Spleen (tissue), 11 donors: ENCODE measurements around the gene MYBPC3. TPM values are rescaled to one million over a fixed set of nuclear protein-coding genes. Genes with fewer than 3 reads are reported as not detected.

ENCODE experiments used
- DNase-seq: peaks from one replicate; pipeline ENCODE4 v3.0.0-alpha.2; 2020
- H3K27ac ChIP-seq, 8 donors: fragments of 200-600 bp; sonication (generic) in 7 of 8; 1 replicate in 4 of 8; 2 replicates in 4 of 8; pipeline versions ENCODE4 v1.5.0 to v1.8.0; 2016 to 2021; ENCODE audit warnings: inconsistent platforms in 4 of 8, mild to moderate bottlenecking in 4 of 8, moderate library complexity in 1 of 8
- H3K27me3 ChIP-seq, 7 donors: fragments of 200-600 bp; sonication (generic) in 6 of 7; replicated peaks in 1 of 7; 1 replicate in 4 of 7; 2 replicates in 3 of 7; pipeline versions ENCODE4 v1.5.0 to v1.8.0; 2016 to 2021; ENCODE audit warnings: inconsistent platforms in 3 of 7, mild to moderate bottlenecking in 1 of 7
- H3K36me3 ChIP-seq, 6 donors: fragments of 200-600 bp; sonication (generic) in 5 of 6; 1 replicate in 4 of 6; 2 replicates in 2 of 6; pipeline versions ENCODE4 v1.5.0 to v1.8.0; 2016 to 2021; ENCODE audit warnings: inconsistent platforms in 2 of 6
- H3K4me1 ChIP-seq, 6 donors: fragments of 200-600 bp; sonication (generic) in 5 of 6; 1 replicate in 3 of 6; 2 replicates in 3 of 6; pipeline versions ENCODE4 v1.5.0 to v1.8.0; 2016 to 2021; ENCODE audit warnings: inconsistent platforms in 3 of 6
- H3K4me3 ChIP-seq, 8 donors: fragments of 200-600 bp; sonication (generic) in 7 of 8; 1 replicate in 4 of 8; 2 replicates in 4 of 8; pipeline versions ENCODE4 v1.5.0 to v1.8.0; 2016 to 2021; ENCODE audit warnings: inconsistent platforms in 4 of 8, mild to moderate bottlenecking in 4 of 8, moderate library complexity in 2 of 8
- H3K9me3 ChIP-seq, 8 donors: fragments of 200-600 bp; sonication (generic) in 7 of 8; 1 replicate in 4 of 8; 2 replicates in 4 of 8; pipeline versions ENCODE4 v1.5.0 to v1.8.0; 2016 to 2021; ENCODE audit warnings: inconsistent platforms in 4 of 8
- CTCF ChIP-seq, 11 experiments: fragments of 200-600 bp in 7 of 11; fragments of 450-650 bp in 4 of 11; sonication (generic) in 4 of 11; IDR thresholded peaks in 8 of 11; conservative IDR thresholded peaks in 3 of 11; 1 replicate in 7 of 11; 2 replicates in 4 of 11; pipeline versions ENCODE4 v1.4.0 to v1.8.0; 2016 to 2021; ENCODE audit warnings: antibody characterized with exemption in 11 of 11, inconsistent platforms in 4 of 11, mild to moderate bottlenecking in 1 of 11
- POLR2A ChIP-seq, 3 donors: fragments of 450-650 bp; IDR thresholded peaks; one replicate each; pipeline ENCODE4 v1.5.1; 2017; ENCODE audit warnings: antibody characterized with exemption in 3 of 3, mild to moderate bottlenecking in 1 of 3
- POLR2AphosphoS5 ChIP-seq, 3 donors: sonication (generic); formaldehyde crosslinking; IDR thresholded peaks; one replicate each; pipeline ENCODE4 v1.5.1; 2017; ENCODE audit warnings: antibody characterized with exemption in 3 of 3
- WGBS, 5 donors: extraction: QIAGEN DNeasy Blood & Tissue Kit in 3 of 5; methylation state at CpG; one replicate each; pipeline versions ENCODE4 v1.1.5 to v1.1.7; 2013 to 2018; 5-methylcytosine and 5-hydroxymethylcytosine counted together
- intact Hi-C: fragments of 100-400 bp; cut with DNase I; formaldehyde crosslinking; loops from one replicate; pipeline ENCODE4 v1.15.0; 2023; ENCODE audit warnings: low total_unique reads
- polyA plus RNA-seq, 3 donors: library from polyadenylated mRNA; stranded (reverse); fragments of 200-250 nt; gene quantifications; one replicate each; pipeline ENCODE4 v1.2.1, GENCODE V29; 2013
- total RNA-seq, 7 donors: library from RNA; depleted of rRNA in 3 of 7; stranded (reverse); fragments of >200 nt in 3 of 7; fragmentation: NEBNext Ultra II Directional in 4 of 7; extraction: Animal tissue kit (Norgen Biotek cat#: 25700) in 4 of 7; gene quantifications; one replicate each; pipeline versions ENCODE4 v1.1.0 to v1.2.1, GENCODE V29; 2016 to 2021
- donor health status: healthy with polysubstance abuse.
- donor health status: DM: no; HTN: no; CAD: no; lungs with moderate emphysema.
- donor health status: DM: no; HTN: no; CAD: no.
- donor health status: Bipolar disorder and iron deficiency.
- donor health status: healthy.
- donor health status: DM: no; HTN: no; CAD: no.
- donor health status: DM: yes; HTN: yes; CAD: no.

The MYBPC3 gene
- total and polyA plus RNA-seq, 10 donors: 0.49 to 4.7 (median 1.5) TPM

GRCh38 chr11:47392546-47393162 lies 40.2 kb upstream of the MYBPC3 start:
- TF ChIP-seq CTCF (IDR thresholded peaks at IDR 0.05 in 8 of 11, conservative IDR thresholded peaks at IDR 0.05 in 3 of 11) (no peak), POLR2A (IDR thresholded peaks at IDR 0.05) (no peak), POLR2AphosphoS5 (IDR thresholded peaks at IDR 0.05) (no peak)
- WGBS, 5 donors: 53 to 76% (median 66%) methylated on average over 12 to 14 of the region's 14 CpGs
- Histone ChIP-seq H3K27me3 (no peaks in the 10 kb centered on the region), H3K9me3 (no peaks in the 10 kb centered on the region), H3K27ac (peak overlapping the region; percentile 96 to 100 (median 99)), H3K4me3 (peak overlapping the region in 1 of 8 donors; percentile 68), H3K4me1 (peaks cover 43 to 96% (median 83%) of the 10 kb centered on the region in 6 donors), H3K36me3 (no peaks in the 10 kb centered on the region)
- no peak for DNase-seq
- intact Hi-C loops: no loop called here

- no peaks in the 10 kb centered on the region for H3K27me3 ChIP-seq
- intact Hi-C loops: no loop called here
- peak; percentile 84 for DNase-seq
- H3K36me3 ChIP-seq: no peaks in the 10 kb centered on the region
- peak overlapping the region; percentile 96 to 100 (median 99) for H3K27ac ChIP-seq
- WGBS, 5 donors: 68 to 94% (median 81%) methylated on average over 15 to 16 of the region's 16 CpGs
- peaks cover 43 to 98% (median 85%) of the 10 kb centered on the region in 6 donors for H3K4me1 ChIP-seq
- TF ChIP-seq CTCF (IDR thresholded peaks at IDR 0.05 in 8 of 11, conservative IDR thresholded peaks at IDR 0.05 in 3 of 11) (no peak), POLR2AphosphoS5 (IDR thresholded peaks at IDR 0.05) (peak in 1 of 3 donors; percentile 4)
- H3K9me3 ChIP-seq: no peaks in the 10 kb centered on the region
- H3K4me3 ChIP-seq: peak overlapping the region in 1 of 8 donors; percentile 68
These were observed 39.4 kb upstream of the MYBPC3 start for GRCh38 chr11:47391711-47392432.

GRCh38 chr11:47391077-47391583 lies 38.6 kb upstream of the MYBPC3 start:
- WGBS, 5 donors: 39 to 91% (median 63%) methylated on average over 11 of the region's 11 CpGs
- DNase-seq: peak; percentile 91
- H3K9me3 ChIP-seq: no peaks in the 10 kb centered on the region
- peaks cover 43 to 100% (median 84%) of the 10 kb centered on the region in 6 donors for H3K4me1 ChIP-seq
- no peaks in the 10 kb centered on the region for H3K36me3 ChIP-seq
- TF ChIP-seq POLR2A (IDR thresholded peaks at IDR 0.05) (no peak), POLR2AphosphoS5 (IDR thresholded peaks at IDR 0.05) (peak; percentile 64 to 74 (median 68))
- intact Hi-C loops: no loop called here
- peak overlapping the region in 1 of 8 donors; percentile 57 for H3K4me3 ChIP-seq
- peak overlapping the region; percentile 15 to 100 (median 99) for H3K27ac ChIP-seq
- H3K27me3 ChIP-seq: no peaks in the 10 kb centered on the region

- peak; percentile 76 for DNase-seq
- Histone ChIP-seq H3K4me3 (peak overlapping the region in 1 of 8 donors; percentile 57), H3K36me3 (no peaks in the 10 kb centered on the region), H3K4me1 (peaks cover 39 to 95% (median 76%) of the 10 kb centered on the region in 6 donors), H3K9me3 (no peaks in the 10 kb centered on the region), H3K27me3 (no peaks in the 10 kb centered on the region), H3K27ac (peak overlapping the region; percentile 15 to 100 (median 99))
- intact Hi-C loops: no loop called here
- 93 to 100% (median 97%) methylated on average over 6 of the region's 6 CpGs for WGBS, 5 donors
- no peak for TF ChIP-seq CTCF (IDR thresholded peaks at IDR 0.05 in 8 of 11, conservative IDR thresholded peaks at IDR 0.05 in 3 of 11)
- no peak for TF ChIP-seq POLR2A (IDR thresholded peaks at IDR 0.05)
- TF ChIP-seq POLR2AphosphoS5 (IDR thresholded peaks at IDR 0.05): no peak
These were observed 37.9 kb upstream of the MYBPC3 start for GRCh38 chr11:47390422-47390760.
